Measurements from ENCODE around the gene MRPS9.

Gene MRPS9

GRCh38 chr2:105118960-105119359 lies 81.1 kb downstream of the MRPS9 start:
- DNase-seq (ENCODE audit: low spot score) = no peak

GRCh38 chr2:105121434-105121833 lies 83.6 kb downstream of the MRPS9 start:
- no peak for DNase-seq (ENCODE audit: low spot score)

- DNase-seq (ENCODE audit: low spot score) = no peak
These were observed 87.6 kb downstream of the MRPS9 start for GRCh38 chr2:105125428-105125827.

GRCh38 chr2:105125920-105126319 lies 88.1 kb downstream of the MRPS9 start:
- DNase-seq (ENCODE audit: low spot score) = no peak

- DNase-seq (ENCODE audit: low spot score) = no peak
These were observed 88.5 kb downstream of the MRPS9 start for GRCh38 chr2:105126336-105126735.

- DNase-seq (ENCODE audit: low spot score) = no peak
These were observed 89.5 kb downstream of the MRPS9 start for GRCh38 chr2:105127289-105127915.

- DNase-seq (ENCODE audit: low spot score) = no peak
These were observed 91.9 kb downstream of the MRPS9 start for GRCh38 chr2:105129722-105130232.

GRCh38 chr2:105130546-105130945 lies 92.7 kb downstream of the MRPS9 start:
- no peak for DNase-seq (ENCODE audit: low spot score)

- DNase-seq (ENCODE audit: low spot score) = no peak
These were observed 96.2 kb downstream of the MRPS9 start for GRCh38 chr2:105134081-105134480.

GRCh38 chr2:105135436-105135835 lies 97.6 kb downstream of the MRPS9 start:
- DNase-seq (ENCODE audit: low spot score) = no peak

GRCh38 chr2:105136394-105136793 lies 98.5 kb downstream of the MRPS9 start:
- no peak for DNase-seq (ENCODE audit: low spot score)

- no peak for DNase-seq (ENCODE audit: low spot score)
These were observed 100.8 kb downstream of the MRPS9 start for GRCh38 chr2:105138643-105139042.

- DNase-seq (ENCODE audit: low spot score) = no peak
These were observed 101.8 kb downstream of the MRPS9 start for GRCh38 chr2:105139556-105140239.

GRCh38 chr2:105140240-105140568 lies 102.3 kb downstream of the MRPS9 start:
- no peak for DNase-seq (ENCODE audit: low spot score)

GRCh38 chr2:105141099-105141614 lies 103.3 kb downstream of the MRPS9 start:
- DNase-seq (ENCODE audit: low spot score) = no peak

GRCh38 chr2:105142239-105142638 lies 104.4 kb downstream of the MRPS9 start:
- no peak for DNase-seq (ENCODE audit: low spot score)

- DNase-seq (ENCODE audit: low spot score) = no peak
These were observed 105.2 kb downstream of the MRPS9 start for GRCh38 chr2:105143094-105143466.

GRCh38 chr2:105143467-105144151 lies 105.7 kb downstream of the MRPS9 start:
- DNase-seq (ENCODE audit: low spot score) = no peak

- DNase-seq (ENCODE audit: low spot score) = no peak
These were observed 106.5 kb downstream of the MRPS9 start for GRCh38 chr2:105144152-105144940.

- DNase-seq (ENCODE audit: low spot score) = no peak
These were observed 107.1 kb downstream of the MRPS9 start for GRCh38 chr2:105144941-105145300.

GRCh38 chr2:105149272-105149671 lies 111.4 kb downstream of the MRPS9 start:
- DNase-seq (ENCODE audit: low spot score) = no peak

Measured in RKO (cell line).